ENCODE measurements around the gene AGFG1. TPM values are rescaled to one million over a fixed set of nuclear protein-coding genes. Genes with fewer than 3 reads are reported as not detected.

AGFG1 gene
- total RNA-seq, 1 experiment from 2014 or later = 119 TPM

DNA sequence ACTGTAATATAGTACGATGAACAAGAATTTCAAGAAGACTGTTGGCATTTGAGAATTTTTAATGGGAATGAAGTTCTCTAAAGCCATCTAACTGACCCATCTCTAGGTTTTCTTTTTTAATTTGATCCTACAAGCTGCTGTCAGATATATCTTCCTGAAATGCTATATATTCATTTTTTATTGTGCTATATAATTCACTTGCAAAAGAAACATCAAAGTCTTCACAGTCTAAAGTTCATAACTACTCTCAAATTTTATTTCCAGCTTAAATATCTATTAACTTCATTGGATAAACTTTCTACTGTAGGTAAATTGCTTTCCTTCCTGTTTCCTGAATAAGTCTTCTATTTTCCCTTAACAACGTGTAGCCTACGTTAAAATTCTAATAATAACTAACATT, 130.4 kb downstream of the AGFG1 start:
- H3K4me3 ChIP-seq = no peak overlapping the region
- TF ChIP-seq CTCF (conservative IDR thresholded peaks at IDR 0.05) (no peak), EZH2 (IDR thresholded peaks at IDR 0.05; ENCODE audit: low read depth) (no peak)
- no peaks in the 10 kb centered on the region for H3K36me3 ChIP-seq (ENCODE audit: low read depth)
- H3K4me2 ChIP-seq = no peak overlapping the region
- H3K27ac ChIP-seq = no peak overlapping the region
- no peaks in the 10 kb centered on the region for H3K9me2 ChIP-seq (ENCODE audit: insufficient read depth)
- H4K20me1 ChIP-seq (ENCODE audit: insufficient read depth) = no peaks in the 10 kb centered on the region
- no peaks in the 10 kb centered on the region for H3K27me3 ChIP-seq (ENCODE audit: insufficient read depth, low read depth)
- H3K9me3 ChIP-seq (ENCODE audit: insufficient read depth, low read depth) = no peaks in the 10 kb centered on the region
- no peaks in the 10 kb centered on the region for H3F3A ChIP-seq (ENCODE audit: insufficient read depth, low read depth)
- ChIA-PET CTCF (no interaction called here), POLR2A (ENCODE audit: unreplicated experiment) (no interaction called here)
- H2AFZ ChIP-seq = no peak overlapping the region
- DNase-seq = no peak
- intact Hi-C loops (cut with micrococcal nuclease; ENCODE audit: unreplicated experiment) = no loop called here
- BruUV-seq (replicated peaks) = no TSS peak
- peaks cover 9% of the 10 kb centered on the region for H3K4me1 ChIP-seq (replicated peaks; ENCODE audit: insufficient read depth)
- H3K79me2 ChIP-seq (ENCODE audit: low read depth) = no peaks in the 10 kb centered on the region

DNA sequence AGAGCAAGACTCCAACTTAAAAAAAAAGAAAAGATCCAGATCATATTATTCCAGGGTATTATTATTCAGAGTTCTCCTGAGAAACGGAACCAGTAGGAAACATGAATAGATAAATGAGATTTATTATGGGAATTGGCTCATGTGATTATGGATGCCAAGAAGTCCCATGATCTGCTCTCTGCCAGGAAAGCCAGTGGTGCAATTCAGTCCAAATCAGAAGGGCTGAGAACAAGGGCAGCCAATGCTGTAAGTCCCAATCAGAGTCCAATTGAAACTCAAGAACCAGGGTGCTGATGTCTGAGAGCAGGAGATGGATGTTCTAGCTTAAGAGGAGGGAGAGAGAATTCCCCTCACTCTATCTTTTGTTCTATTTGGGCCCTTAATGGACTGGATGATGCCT, 134.5 kb downstream of the AGFG1 start:
- CTCF ChIA-PET = interaction anchor here (0.7 kb wide), 1 partner anchor 10 kb away, joined by 3 read pairs; no protein-coding TSS in a partner anchor
- Histone ChIP-seq H3K36me3 (ENCODE audit: low read depth) (no peaks in the 10 kb centered on the region), H2AFZ (no peak overlapping the region), H3K4me3 (no peak overlapping the region), H3K79me2 (ENCODE audit: low read depth) (no peaks in the 10 kb centered on the region), H3K4me1 (replicated peaks; ENCODE audit: insufficient read depth) (0 out of 2 replicates have a peak, but pooled peaks cover 4% of the 10 kb centered on the region), H3K4me2 (no peak overlapping the region), H4K20me1 (ENCODE audit: insufficient read depth) (no peaks in the 10 kb centered on the region), H3F3A (ENCODE audit: insufficient read depth, low read depth) (no peaks in the 10 kb centered on the region), H3K9me2 (ENCODE audit: insufficient read depth) (no peaks in the 10 kb centered on the region), H3K27ac (no peak overlapping the region), H3K27me3 (ENCODE audit: insufficient read depth, low read depth) (no peaks in the 10 kb centered on the region), H3K9me3 (ENCODE audit: insufficient read depth, low read depth) (no peaks in the 10 kb centered on the region)
- POLR2A ChIA-PET (ENCODE audit: unreplicated experiment) = no interaction called here
- BruUV-seq (replicated peaks) = no TSS peak
- no peak for DNase-seq
- intact Hi-C loops (cut with micrococcal nuclease; ENCODE audit: unreplicated experiment) = no loop called here
- TF ChIP-seq CTCF (conservative IDR thresholded peaks at IDR 0.05) (no peak), EZH2 (IDR thresholded peaks at IDR 0.05; ENCODE audit: low read depth) (no peak)

- Histone ChIP-seq H3F3A (ENCODE audit: insufficient read depth, low read depth) (0 out of 2 replicates have a peak, but pooled peaks cover 5% of the 10 kb centered on the region), H3K36me3 (ENCODE audit: low read depth) (no peaks in the 10 kb centered on the region), H3K9me3 (ENCODE audit: insufficient read depth, low read depth) (no peaks in the 10 kb centered on the region), H3K4me3 (no peak overlapping the region), H3K4me2 (no peak overlapping the region), H3K9me2 (ENCODE audit: insufficient read depth) (no peaks in the 10 kb centered on the region), H3K27ac (no peak overlapping the region), H3K27me3 (ENCODE audit: insufficient read depth, low read depth) (no peaks in the 10 kb centered on the region), H2AFZ (no peak overlapping the region), H3K4me1 (replicated peaks; ENCODE audit: insufficient read depth) (peaks cover 10% of the 10 kb centered on the region), H3K79me2 (ENCODE audit: low read depth) (no peaks in the 10 kb centered on the region), H4K20me1 (ENCODE audit: insufficient read depth) (no peaks in the 10 kb centered on the region)
- TF ChIP-seq EZH2 (IDR thresholded peaks at IDR 0.05; ENCODE audit: low read depth) (no peak), CTCF (conservative IDR thresholded peaks at IDR 0.05) (no peak)
- ChIA-PET POLR2A (ENCODE audit: unreplicated experiment) (no interaction called here), CTCF (no interaction called here)
- no peak for DNase-seq
- BruUV-seq (replicated peaks) = no TSS peak
- intact Hi-C loops (cut with micrococcal nuclease; ENCODE audit: unreplicated experiment) = no loop called here
Observed at GRCh38 chr2:227607941-227608340, 136.0 kb downstream of the AGFG1 start.
